Measurements from ENCODE around the gene PLEKHM3. TPM values are rescaled to one million over a fixed set of nuclear protein-coding genes. Genes with fewer than 3 reads are reported as not detected.

PLEKHM3 gene
- total RNA-seq, 4 donors from 2014 or later, result 5.6 to 8.8 (median 6.8) TPM

DNA sequence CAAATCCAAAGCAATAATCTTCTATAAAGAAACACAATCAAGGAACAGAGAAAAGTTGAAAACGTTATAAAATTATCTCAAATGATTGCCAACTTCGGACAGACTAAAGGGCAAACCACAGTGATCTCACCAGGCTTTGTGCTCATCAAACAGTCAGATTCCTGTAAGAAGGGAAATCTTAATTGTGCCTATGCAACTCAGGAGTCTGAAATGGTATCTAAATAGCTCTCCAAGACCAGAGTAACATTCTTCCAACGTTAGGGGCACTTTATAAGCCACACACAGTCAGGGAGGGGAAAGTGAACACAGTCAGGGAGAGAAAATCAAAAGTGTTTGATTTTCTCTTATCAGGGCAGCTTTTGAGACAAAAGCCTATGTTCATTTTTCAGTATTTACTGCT, 29.4 kb downstream of the PLEKHM3 start:
- Histone ChIP-seq H3K4me1 (peaks cover 10 to 14% of the 10 kb centered on the region in 2 donors), H3K27ac (no peak overlapping the region), H3K36me3 (peaks cover 0 to 13% of the 10 kb centered on the region in 2 donors), H3K9me3 (no peaks in the 10 kb centered on the region), H3K4me3 (no peak overlapping the region), H3K27me3 (no peaks in the 10 kb centered on the region)
- no peak for TF ChIP-seq POLR2A (IDR thresholded peaks at IDR 0.05)
- TF ChIP-seq, protein P1, sequence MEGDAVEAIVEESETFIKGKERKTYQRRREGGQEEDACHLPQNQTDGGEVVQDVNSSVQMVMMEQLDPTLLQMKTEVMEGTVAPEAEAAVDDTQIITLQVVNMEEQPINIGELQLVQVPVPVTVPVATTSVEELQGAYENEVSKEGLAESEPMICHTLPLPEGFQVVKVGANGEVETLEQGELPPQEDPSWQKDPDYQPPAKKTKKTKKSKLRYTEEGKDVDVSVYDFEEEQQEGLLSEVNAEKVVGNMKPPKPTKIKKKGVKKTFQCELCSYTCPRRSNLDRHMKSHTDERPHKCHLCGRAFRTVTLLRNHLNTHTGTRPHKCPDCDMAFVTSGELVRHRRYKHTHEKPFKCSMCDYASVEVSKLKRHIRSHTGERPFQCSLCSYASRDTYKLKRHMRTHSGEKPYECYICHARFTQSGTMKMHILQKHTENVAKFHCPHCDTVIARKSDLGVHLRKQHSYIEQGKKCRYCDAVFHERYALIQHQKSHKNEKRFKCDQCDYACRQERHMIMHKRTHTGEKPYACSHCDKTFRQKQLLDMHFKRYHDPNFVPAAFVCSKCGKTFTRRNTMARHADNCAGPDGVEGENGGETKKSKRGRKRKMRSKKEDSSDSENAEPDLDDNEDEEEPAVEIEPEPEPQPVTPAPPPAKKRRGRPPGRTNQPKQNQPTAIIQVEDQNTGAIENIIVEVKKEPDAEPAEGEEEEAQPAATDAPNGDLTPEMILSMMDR (IDR thresholded peaks at IDR 0.05 in 4 of 5, conservative IDR thresholded peaks at IDR 0.05 in 1 of 5), result no peak
- intact Hi-C loops (cut with DNase I; ENCODE audit: low total_unique reads) (no loop called here), in situ Hi-C loops (cut with MboI; ENCODE audit: low sequenced_read_pairs in 4 of 4) (no loop called here)
- no peak for ATAC-seq
- no peak for DNase-seq

DNA sequence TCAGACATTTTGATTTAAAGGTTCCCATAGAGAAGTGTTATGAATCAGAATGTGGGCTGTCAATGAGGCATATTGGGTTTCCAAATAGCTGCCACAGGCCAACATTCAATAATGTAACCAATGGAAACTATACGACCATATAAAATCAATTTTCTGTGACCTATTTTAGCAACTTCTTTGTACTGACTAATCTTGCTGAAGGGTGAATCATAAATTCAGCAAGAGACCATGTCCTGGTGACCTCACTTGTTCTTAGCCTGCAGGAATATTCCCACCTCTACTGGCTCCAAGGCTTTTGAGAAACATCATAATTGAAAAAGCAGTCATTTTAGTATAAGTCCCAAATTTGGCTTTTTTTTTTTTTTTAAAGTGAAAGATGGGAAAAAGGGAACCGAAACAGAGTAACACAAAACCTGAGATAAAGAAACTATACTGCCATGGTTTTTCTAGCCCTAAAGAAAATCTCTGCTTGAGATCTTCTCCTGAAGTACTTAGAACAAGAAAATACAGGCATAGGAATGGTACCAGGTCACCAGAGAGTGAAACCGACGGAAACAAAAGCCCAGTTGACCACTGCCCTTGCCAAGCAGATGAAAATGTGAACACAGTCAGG, 32.1 kb downstream of the PLEKHM3 start:
- H3K27me3 ChIP-seq, result no peaks in the 10 kb centered on the region
- intact Hi-C loops (cut with DNase I; ENCODE audit: low total_unique reads) (no loop called here), in situ Hi-C loops (cut with MboI; ENCODE audit: low sequenced_read_pairs in 4 of 4) (no loop called here)
- no peak for ATAC-seq
- no peaks in the 10 kb centered on the region for H3K36me3 ChIP-seq
- no peak for DNase-seq
- TF ChIP-seq, protein P1 (IDR thresholded peaks at IDR 0.05 in 4 of 5, conservative IDR thresholded peaks at IDR 0.05 in 1 of 5), result no peak
- TF ChIP-seq POLR2A (IDR thresholded peaks at IDR 0.05), result no peak
- no peak overlapping the region for H3K4me3 ChIP-seq
- H3K4me1 ChIP-seq, result peaks cover 10 to 18% of the 10 kb centered on the region in 2 donors
- no peak overlapping the region for H3K27ac ChIP-seq
- H3K9me3 ChIP-seq, result no peaks in the 10 kb centered on the region

DNA sequence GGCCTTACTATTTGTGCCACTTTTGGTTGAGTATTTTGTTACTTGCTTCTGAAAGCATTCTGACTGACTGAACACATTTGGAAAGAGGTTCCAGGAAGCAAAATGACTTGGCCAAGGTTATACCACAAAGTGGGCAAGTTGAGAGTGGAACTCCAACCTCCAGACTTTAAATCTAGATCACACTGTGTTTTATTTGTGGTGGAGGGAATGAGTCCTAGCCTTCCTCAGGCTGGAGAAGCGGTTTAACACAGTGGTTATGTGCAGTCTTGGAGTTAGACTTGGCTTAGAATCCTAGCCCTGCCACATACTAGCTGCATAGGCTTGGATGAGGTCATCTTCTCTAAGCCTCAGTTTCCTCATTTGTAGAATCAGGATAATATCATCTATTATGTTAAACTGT, 33.4 kb downstream of the PLEKHM3 start:
- TF ChIP-seq POLR2A (IDR thresholded peaks at IDR 0.05), result no peak
- TF ChIP-seq, protein P1 (IDR thresholded peaks at IDR 0.05 in 4 of 5, conservative IDR thresholded peaks at IDR 0.05 in 1 of 5), result no peak
- no peak overlapping the region for H3K4me3 ChIP-seq
- no peaks in the 10 kb centered on the region for H3K27me3 ChIP-seq
- peaks cover 7 to 18% of the 10 kb centered on the region in 2 donors for H3K4me1 ChIP-seq
- intact Hi-C loops (cut with DNase I; ENCODE audit: low total_unique reads), result no loop called here
- ATAC-seq, result no peak
- in situ Hi-C loops (cut with MboI; ENCODE audit: low sequenced_read_pairs in 4 of 4), result no loop called here
- no peaks in the 10 kb centered on the region for H3K9me3 ChIP-seq
- no peaks in the 10 kb centered on the region for H3K36me3 ChIP-seq
- no peak for DNase-seq
- H3K27ac ChIP-seq, result no peak overlapping the region

DNA sequence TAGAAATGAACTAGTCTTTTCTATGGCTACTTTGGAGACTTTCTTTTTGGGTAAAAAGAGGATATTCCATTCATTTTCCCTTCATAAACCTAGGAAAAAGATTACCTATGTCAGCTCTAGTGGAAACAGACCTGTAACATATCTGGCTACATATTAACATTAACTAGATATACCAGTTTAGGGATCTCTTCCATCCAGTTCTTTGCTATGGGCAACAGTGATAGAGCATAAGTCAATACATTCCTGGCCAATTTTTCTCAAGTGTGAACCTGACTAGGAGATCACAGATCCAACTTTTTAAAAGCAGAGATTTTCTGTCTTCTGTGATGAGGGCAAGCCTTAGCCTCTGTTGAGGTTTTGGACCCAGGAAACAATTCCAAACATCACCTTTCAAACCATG, 34.5 kb downstream of the PLEKHM3 start:
- intact Hi-C loops (cut with DNase I; ENCODE audit: low total_unique reads), result no loop called here
- TF ChIP-seq, protein P1 (IDR thresholded peaks at IDR 0.05 in 4 of 5, conservative IDR thresholded peaks at IDR 0.05 in 1 of 5), result no peak
- TF ChIP-seq POLR2A (IDR thresholded peaks at IDR 0.05), result no peak
- in situ Hi-C loops (cut with MboI; ENCODE audit: low sequenced_read_pairs in 4 of 4), result no loop called here
- H3K27me3 ChIP-seq, result no peaks in the 10 kb centered on the region
- DNase-seq (no peak), ATAC-seq (no peak)
- peaks cover 7 to 18% of the 10 kb centered on the region in 2 donors for H3K4me1 ChIP-seq
- no peaks in the 10 kb centered on the region for H3K9me3 ChIP-seq
- H3K36me3 ChIP-seq, result no peaks in the 10 kb centered on the region
- no peak overlapping the region for H3K4me3 ChIP-seq
- no peak overlapping the region for H3K27ac ChIP-seq

DNA sequence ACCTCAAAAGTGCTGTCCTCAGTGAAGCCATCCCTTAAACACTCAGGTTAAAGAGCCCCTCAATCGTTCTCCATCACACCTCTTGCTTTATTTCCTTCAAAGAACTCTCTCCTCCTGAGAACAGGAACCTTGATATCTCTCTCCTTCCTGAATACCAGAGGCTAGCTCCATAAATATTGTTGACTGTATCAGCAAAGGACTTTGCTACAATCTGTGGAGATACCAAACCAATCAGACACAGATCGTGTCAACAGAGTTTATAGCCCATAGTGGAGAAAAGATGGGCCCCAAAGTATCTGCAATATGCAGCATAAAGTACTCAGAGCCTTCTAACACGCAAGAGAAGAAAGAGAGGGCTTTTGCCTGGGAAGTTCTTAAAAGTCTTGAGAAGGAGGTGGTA, 36.4 kb downstream of the PLEKHM3 start:
- H3K9me3 ChIP-seq, result no peaks in the 10 kb centered on the region
- DNase-seq (no peak), ATAC-seq (no peak)
- intact Hi-C loops (cut with DNase I; ENCODE audit: low total_unique reads) (no loop called here), in situ Hi-C loops (cut with MboI; ENCODE audit: low sequenced_read_pairs in 4 of 4) (no loop called here)
- no peaks in the 10 kb centered on the region for H3K27me3 ChIP-seq
- H3K36me3 ChIP-seq, result no peaks in the 10 kb centered on the region
- TF ChIP-seq POLR2A (IDR thresholded peaks at IDR 0.05), result no peak
- TF ChIP-seq, protein P1 (IDR thresholded peaks at IDR 0.05 in 4 of 5, conservative IDR thresholded peaks at IDR 0.05 in 1 of 5), result no peak
- H3K27ac ChIP-seq, result no peak overlapping the region
- no peak overlapping the region for H3K4me3 ChIP-seq
- H3K4me1 ChIP-seq, result peaks cover 7 to 18% of the 10 kb centered on the region in 2 donors

All from gastrocnemius medialis (tissue), 4 donors.